Mucosa of stomach (tissue), 1 donor: ENCODE data around the gene LDB2.

ENCODE experiments used
- H3K27me3 ChIP-seq: one replicate; pipeline ENCODE4 v1.7.0; 2013; ENCODE audit warnings: mild to moderate bottlenecking, low read length; ENCODE audit not compliant: control insufficient read depth, insufficient read depth
- H3K36me3 ChIP-seq: one replicate; pipeline ENCODE4 v1.7.0; 2013; ENCODE audit warnings: low read length; ENCODE audit not compliant: control insufficient read depth, insufficient read depth
- H3K4me1 ChIP-seq: one replicate; pipeline ENCODE4 v1.7.0; 2013; ENCODE audit warnings: mild to moderate bottlenecking, low read length; ENCODE audit not compliant: control insufficient read depth, insufficient read depth
- H3K4me3 ChIP-seq: one replicate; pipeline ENCODE4 v1.7.0; 2013; ENCODE audit warnings: low read length
- H3K9ac ChIP-seq: one replicate; pipeline ENCODE4 v1.7.0; 2013; ENCODE audit warnings: mild to moderate bottlenecking, low read length, moderate library complexity
- H3K9me3 ChIP-seq: one replicate; pipeline ENCODE4 v1.7.0; 2013; ENCODE audit warnings: mild to moderate bottlenecking, low read length, moderate library complexity; ENCODE audit not compliant: control insufficient read depth
- donor health status: Pancreatic carcinoma.

Gene LDB2

GRCh38 chr4:16858275-16858752 lies 40.1 kb downstream of the LDB2 start:
- H3K9ac ChIP-seq = no peak overlapping the region
- H3K36me3 ChIP-seq = no peaks in the 10 kb centered on the region
- peaks cover 4% of the 10 kb centered on the region for H3K4me1 ChIP-seq
- H3K27me3 ChIP-seq = no peaks in the 10 kb centered on the region
- H3K4me3 ChIP-seq = no peak overlapping the region
- H3K9me3 ChIP-seq = no peaks in the 10 kb centered on the region

- Histone ChIP-seq H3K9me3 (no peaks in the 10 kb centered on the region), H3K27me3 (no peaks in the 10 kb centered on the region), H3K4me1 (peaks cover 4% of the 10 kb centered on the region), H3K9ac (no peak overlapping the region), H3K4me3 (no peak overlapping the region), H3K36me3 (no peaks in the 10 kb centered on the region)
Measured at GRCh38 chr4:16857425-16857824, 41.0 kb downstream of the LDB2 start.

- H3K4me3 ChIP-seq = no peak overlapping the region
- H3K27me3 ChIP-seq = no peaks in the 10 kb centered on the region
- no peak overlapping the region for H3K9ac ChIP-seq
- no peaks in the 10 kb centered on the region for H3K36me3 ChIP-seq
- H3K9me3 ChIP-seq = no peaks in the 10 kb centered on the region
- peaks cover 4% of the 10 kb centered on the region for H3K4me1 ChIP-seq
Measured at GRCh38 chr4:16853640-16854039, 44.8 kb downstream of the LDB2 start.

- Histone ChIP-seq H3K4me3 (no peak overlapping the region), H3K9me3 (no peaks in the 10 kb centered on the region), H3K36me3 (no peaks in the 10 kb centered on the region), H3K27me3 (no peaks in the 10 kb centered on the region), H3K4me1 (no peaks in the 10 kb centered on the region), H3K9ac (no peak overlapping the region)
Measured at GRCh38 chr4:16852644-16853043, 45.8 kb downstream of the LDB2 start.

- Histone ChIP-seq H3K4me1 (no peaks in the 10 kb centered on the region), H3K9me3 (no peaks in the 10 kb centered on the region), H3K4me3 (no peak overlapping the region), H3K27me3 (no peaks in the 10 kb centered on the region), H3K9ac (no peak overlapping the region), H3K36me3 (no peaks in the 10 kb centered on the region)
Measured at GRCh38 chr4:16852228-16852627, 46.2 kb downstream of the LDB2 start.

GRCh38 chr4:16846540-16847117 lies 51.8 kb downstream of the LDB2 start:
- no peaks in the 10 kb centered on the region for H3K36me3 ChIP-seq
- H3K4me3 ChIP-seq = no peak overlapping the region
- no peaks in the 10 kb centered on the region for H3K4me1 ChIP-seq
- H3K9ac ChIP-seq = no peak overlapping the region
- no peaks in the 10 kb centered on the region for H3K9me3 ChIP-seq
- H3K27me3 ChIP-seq = no peaks in the 10 kb centered on the region

- no peak overlapping the region for H3K4me3 ChIP-seq
- no peak overlapping the region for H3K9ac ChIP-seq
- no peaks in the 10 kb centered on the region for H3K4me1 ChIP-seq
- no peaks in the 10 kb centered on the region for H3K36me3 ChIP-seq
- H3K27me3 ChIP-seq = no peaks in the 10 kb centered on the region
- no peaks in the 10 kb centered on the region for H3K9me3 ChIP-seq
Measured at GRCh38 chr4:16844816-16845586, 53.4 kb downstream of the LDB2 start.

GRCh38 chr4:16843831-16844508 lies 54.5 kb downstream of the LDB2 start:
- no peaks in the 10 kb centered on the region for H3K4me1 ChIP-seq
- no peak overlapping the region for H3K4me3 ChIP-seq

GRCh38 chr4:16838226-16838875 lies 60.1 kb downstream of the LDB2 start:
- H3K4me3 ChIP-seq = no peak overlapping the region
- no peaks in the 10 kb centered on the region for H3K27me3 ChIP-seq
- no peak overlapping the region for H3K9ac ChIP-seq
- no peaks in the 10 kb centered on the region for H3K4me1 ChIP-seq
- H3K36me3 ChIP-seq = no peaks in the 10 kb centered on the region
- H3K9me3 ChIP-seq = no peaks in the 10 kb centered on the region

More at GRCh38 chr4:16843831-16844508, 54.5 kb downstream of the LDB2 start:
- H3K9ac ChIP-seq = no peak overlapping the region
- H3K36me3 ChIP-seq = no peaks in the 10 kb centered on the region
- H3K27me3 ChIP-seq = no peaks in the 10 kb centered on the region
- H3K9me3 ChIP-seq = no peaks in the 10 kb centered on the region

- Histone ChIP-seq H3K9me3 (no peaks in the 10 kb centered on the region), H3K36me3 (no peaks in the 10 kb centered on the region), H3K9ac (no peak overlapping the region), H3K4me3 (no peak overlapping the region), H3K4me1 (no peaks in the 10 kb centered on the region), H3K27me3 (no peaks in the 10 kb centered on the region)
Measured at GRCh38 chr4:16837475-16837874, 61.0 kb downstream of the LDB2 start.

GRCh38 chr4:16836324-16836723 lies 62.1 kb downstream of the LDB2 start:
- Histone ChIP-seq H3K4me3 (no peak overlapping the region), H3K4me1 (no peaks in the 10 kb centered on the region), H3K9ac (no peak overlapping the region), H3K36me3 (no peaks in the 10 kb centered on the region), H3K9me3 (no peaks in the 10 kb centered on the region), H3K27me3 (no peaks in the 10 kb centered on the region)
